Left hindlimb (tissue), 1 donor: ENCODE measurements around the gene SKI.

Source experiments
- DNase-seq: peaks from one replicate; pipeline ENCODE4 v3.0.0-alpha.2; 2018

SKI gene

GRCh38 chr1:2297246-2298011 lies 69.3 kb downstream of the SKI start:
- no peak for DNase-seq

DNA sequence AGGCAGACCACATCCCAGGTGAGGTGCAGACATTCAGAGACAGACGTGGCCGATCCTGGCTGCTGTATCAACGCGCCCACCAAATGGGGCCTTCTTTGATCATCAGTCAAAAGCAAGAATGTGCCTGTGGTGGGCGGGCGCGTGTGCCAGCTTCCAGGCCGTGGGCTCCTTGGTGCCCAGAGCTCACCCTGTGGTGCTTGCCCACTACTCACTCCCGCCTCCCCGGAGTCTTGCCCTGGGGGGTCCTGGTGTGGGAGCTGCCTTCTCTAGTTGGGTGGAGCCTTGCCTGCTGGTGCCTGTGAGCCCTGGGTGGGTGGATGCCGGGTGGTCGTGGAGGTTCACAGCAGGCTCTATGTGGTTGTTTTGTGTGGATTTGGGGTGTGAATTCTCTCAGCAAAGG lies 70.6 kb downstream of the SKI start:
- no peak for DNase-seq

- DNase-seq: no peak
Measured at GRCh38 chr1:2299131-2299627, 71.1 kb downstream of the SKI start.

DNA sequence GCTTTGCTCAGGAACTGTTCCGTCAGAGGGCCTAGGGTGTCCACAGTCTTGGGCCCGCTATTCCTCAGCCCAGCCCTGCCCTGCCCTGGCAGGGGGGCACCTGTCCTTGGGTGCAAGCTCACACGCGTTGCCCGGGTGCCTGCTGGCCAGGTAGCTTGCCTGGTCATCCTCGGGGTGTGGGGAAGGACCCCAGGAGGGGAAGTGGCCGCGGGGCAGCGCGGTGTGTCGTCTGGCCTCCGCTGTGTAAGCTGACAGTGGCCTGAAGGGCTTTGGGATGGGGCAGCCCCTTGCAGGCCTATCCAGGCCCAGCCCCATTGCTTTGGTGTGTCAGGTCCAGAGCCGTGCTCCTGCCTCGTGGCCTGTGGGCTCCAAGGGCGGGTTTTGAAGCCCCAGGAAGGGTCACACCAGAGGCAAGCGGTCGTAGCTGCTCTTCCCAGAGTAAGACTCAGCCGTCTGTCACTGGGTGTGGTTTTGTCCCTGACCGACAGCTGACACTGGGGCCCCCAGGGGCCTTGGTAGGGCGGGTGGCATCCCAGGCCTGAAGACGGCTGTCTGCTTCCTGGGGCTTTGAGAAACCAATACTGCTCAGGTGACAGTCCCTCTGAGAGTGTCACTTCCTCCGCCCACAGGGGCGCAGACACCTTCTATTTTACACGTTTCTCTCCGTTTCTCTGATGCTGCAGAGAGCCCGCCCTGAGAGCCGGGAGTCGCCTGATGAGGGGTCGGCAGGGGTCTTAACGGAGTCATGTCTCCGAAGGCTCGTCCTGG lies 72.1 kb downstream of the SKI start:
- peak; percentile 67 for DNase-seq

DNA sequence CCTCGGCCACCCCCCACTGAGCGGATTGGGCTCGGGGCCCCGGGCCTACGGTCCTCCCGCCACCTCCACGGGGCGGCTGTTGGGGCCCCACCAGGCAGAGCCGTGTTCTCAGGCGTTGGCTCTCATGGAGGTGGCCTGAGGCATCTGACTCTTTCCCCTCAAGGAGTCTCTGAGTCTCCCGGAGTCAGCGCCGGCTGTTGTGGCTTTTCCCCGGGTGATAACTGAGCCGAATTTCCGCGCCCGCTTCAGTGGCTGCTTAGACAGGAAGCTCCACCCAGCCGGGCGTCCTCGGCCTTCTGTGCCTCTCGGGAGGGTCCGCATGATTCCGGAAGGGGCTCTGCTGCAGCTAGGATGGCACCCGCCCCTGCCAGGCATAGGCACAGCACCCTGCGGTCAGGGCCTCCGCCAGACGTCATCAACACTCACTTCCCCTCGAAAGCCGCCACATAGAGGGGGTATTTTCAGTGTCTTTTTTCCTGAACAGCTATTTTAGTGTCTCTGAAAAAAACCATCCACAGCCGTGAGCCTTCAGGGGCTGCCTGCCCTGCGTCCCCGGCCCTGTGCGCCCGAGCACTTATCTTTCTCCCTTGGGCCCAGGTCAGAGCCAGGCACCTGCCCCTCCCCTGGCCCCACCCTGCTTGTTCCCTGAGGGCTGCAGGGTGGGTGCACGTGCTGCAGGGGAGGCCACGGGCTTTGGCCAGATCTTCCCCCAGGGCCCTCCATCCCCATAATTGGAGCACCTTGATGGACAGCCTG lies 72.9 kb downstream of the SKI start:
- DNase-seq: peak; percentile 87

DNA sequence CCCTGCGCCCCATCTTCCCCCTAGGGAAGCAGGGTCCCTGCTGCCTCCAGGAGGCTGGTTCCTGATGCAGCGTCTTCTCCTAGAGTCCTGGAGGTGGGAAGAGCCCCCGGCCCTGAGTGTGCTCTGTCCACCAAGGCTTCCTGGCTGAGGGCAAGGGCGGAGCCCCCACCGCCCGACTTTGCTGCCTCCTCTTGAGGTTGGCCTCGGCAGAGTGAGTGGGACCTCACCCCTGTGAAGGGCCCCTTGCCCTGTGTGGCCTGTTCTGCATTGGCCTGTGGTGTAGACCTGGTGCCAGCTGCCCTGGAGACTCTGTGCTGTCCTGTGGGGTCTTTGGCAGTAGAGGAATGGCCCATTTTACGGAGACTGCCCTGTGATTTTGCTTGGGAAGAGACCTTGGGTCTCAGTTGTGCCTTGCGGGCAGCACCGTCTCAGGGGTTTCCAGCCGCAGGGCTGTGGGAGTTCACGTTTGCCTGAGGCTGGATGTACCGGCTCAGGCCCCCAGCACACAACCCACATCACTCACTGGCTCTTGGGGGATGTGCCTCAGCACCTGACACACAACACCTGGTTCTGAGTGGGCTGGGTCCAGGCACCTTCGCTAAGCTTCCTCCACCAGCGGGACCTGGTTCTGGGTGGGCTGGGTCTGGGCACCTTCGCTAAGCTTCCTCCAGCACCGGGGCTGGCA lies 73.6 kb downstream of the SKI start:
- DNase-seq: no peak

- DNase-seq: no peak
Measured at GRCh38 chr1:2302292-2302925, 74.3 kb downstream of the SKI start.

GRCh38 chr1:2303016-2303775 lies 75.1 kb downstream of the SKI start:
- DNase-seq: no peak

DNA sequence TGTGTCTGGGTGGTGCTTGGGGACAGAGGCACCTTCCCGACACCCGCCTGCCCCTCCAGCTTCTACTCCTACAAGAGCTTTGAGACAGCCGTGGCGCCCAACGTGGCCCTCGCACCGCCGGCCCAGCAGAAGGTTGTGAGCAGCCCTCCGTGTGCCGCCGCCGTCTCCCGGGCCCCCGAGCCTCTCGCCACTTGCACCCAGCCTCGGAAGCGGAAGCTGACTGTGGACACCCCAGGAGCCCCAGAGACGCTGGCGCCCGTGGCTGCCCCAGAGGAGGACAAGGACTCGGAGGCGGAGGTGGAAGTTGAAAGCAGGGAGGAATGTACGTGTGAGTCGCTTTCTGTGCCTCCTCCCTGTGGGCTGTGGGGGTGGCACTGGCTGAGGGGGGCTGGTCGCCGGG lies 75.7 kb downstream of the SKI start:
- DNase-seq: no peak

DNA sequence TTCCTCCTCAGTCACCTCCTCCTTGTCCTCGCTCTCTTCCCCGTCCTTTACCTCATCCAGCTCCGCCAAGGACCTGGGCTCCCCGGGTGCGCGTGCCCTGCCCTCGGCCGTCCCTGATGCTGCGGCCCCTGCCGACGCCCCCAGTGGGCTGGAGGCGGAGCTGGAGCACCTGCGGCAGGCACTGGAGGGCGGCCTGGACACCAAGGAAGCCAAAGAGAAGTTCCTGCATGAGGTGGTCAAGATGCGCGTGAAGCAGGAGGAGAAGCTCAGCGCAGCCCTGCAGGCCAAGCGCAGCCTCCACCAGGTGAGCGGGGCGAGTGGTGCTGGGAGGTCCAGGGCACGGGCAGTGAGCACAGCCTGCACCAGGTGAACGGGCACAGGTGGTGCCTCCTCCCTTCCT lies 76.2 kb downstream of the SKI start:
- no peak for DNase-seq

DNA sequence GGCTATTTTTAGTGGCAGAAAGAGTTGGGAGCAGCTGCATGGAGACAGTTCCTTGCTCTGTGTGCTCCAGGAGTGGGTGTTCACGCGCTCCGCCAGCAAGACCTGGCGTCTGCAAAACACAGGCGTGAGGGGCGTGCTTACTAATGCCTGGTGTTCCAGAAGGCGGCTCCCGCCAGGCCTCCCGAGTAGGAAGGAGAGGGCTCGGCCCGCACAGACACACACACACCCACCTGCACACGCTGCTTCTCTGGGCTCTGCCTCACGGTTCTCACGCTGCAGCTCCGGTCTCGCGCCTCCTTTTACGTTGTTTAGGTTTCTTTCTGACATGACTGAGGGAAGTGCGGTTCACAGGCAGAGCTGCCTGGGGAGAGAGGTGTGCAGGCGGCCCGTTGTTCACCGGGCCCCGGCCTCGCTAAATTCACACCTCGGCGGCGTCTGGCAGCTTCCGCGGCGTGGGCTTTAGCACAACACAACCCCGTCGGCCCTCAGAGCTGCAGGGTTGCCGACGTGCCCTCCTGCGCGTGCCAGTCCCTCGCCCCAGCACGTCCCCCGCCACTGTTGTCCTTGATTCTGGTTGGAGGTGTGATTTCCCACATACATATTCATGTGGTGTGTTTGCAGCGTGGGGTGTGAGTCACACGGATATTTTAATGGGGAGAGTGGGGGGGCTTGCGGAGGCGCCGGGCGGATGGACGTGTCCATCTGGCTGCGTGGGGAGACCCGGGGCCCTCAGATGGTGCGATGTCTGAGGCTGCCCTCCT lies 77.0 kb downstream of the SKI start:
- peak; percentile 83 for DNase-seq

DNA sequence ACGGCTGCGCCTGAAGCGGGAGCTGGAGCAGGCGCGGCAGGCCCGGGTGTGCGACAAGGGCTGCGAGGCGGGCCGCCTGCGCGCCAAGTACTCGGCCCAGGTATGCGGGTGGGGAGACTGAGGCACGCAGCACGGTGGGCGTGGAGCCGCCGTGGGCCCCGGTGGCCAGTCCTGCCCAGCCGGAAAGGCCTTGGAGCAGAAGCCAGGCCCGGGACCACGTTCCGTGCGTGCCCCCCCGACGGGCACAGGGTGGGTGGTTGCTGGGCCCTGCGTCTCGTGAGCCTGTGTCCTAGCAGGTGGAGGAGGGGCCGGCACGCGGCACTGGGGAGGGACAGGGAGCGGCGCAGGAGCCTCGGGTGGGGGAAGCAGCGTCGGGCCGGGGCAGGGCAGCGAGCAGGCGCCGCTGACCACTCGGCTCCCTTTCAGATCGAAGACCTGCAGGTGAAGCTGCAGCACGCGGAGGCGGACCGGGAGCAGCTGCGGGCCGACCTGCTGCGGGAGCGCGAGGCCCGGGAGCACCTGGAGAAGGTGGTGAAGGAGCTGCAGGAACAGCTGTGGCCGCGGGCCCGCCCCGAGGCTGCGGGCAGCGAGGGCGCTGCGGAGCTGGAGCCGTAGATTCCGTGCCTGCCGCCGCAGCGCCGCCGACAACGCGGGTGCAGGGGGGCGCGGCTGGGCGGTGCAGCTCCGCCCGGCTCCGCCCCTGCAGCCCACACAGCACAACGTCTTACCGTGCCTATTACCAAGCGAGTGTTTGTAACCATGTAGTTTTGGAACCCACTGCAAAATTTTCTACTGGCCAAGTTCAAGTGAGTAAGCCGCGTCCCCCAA lies 78.2 kb downstream of the SKI start:
- no peak for DNase-seq

- no peak for DNase-seq
Measured at GRCh38 chr1:2307064-2307605, 79.0 kb downstream of the SKI start.

GRCh38 chr1:2307972-2308371 lies 79.9 kb downstream of the SKI start:
- DNase-seq: no peak

GRCh38 chr1:2308844-2309243 lies 80.7 kb downstream of the SKI start:
- no peak for DNase-seq

DNA sequence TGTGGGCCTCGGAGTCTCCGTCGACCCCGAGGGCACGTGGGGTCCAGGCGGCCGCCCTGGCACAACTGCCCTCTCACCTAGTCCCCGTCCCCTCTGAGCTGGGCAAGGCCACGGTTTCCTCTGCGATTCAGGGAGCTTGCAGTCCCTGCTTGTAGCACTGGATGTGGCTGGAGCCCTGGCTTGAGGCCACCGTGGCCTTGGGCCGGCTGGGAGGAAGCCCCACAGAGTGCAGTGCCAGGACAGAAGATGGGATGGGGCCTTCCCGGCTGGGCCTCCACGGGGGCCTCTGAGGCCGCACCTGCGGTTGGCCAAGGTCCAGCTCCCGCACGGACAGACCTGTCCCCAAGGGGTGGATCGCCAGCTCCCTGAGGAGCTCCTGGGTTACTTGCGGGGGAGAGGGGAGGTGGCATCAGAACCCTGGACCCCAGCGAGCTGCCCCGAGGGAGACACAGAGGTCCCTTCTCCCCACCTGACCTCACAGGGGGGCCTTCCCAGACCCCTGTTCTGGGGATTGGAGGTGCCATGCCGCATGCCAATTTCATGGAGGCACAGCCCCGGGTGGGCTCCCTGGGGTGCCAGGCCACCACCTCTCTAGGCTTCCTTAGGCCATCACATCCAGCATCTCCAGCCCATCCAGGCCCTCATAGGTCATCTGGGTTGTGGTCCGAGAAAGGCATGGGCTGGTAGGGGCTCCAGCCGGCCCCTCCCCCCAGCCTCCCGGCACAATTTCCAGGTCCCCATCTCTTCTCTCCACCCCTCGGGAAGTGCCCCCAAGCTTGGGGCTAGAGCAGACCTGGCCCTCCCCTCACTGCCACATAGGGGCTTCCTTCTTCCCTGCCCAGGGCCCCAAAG lies 82.4 kb downstream of the SKI start:
- DNase-seq: no peak

- peak; percentile 82 for DNase-seq
Measured at GRCh38 chr1:2311184-2312032, 83.3 kb downstream of the SKI start.

DNA sequence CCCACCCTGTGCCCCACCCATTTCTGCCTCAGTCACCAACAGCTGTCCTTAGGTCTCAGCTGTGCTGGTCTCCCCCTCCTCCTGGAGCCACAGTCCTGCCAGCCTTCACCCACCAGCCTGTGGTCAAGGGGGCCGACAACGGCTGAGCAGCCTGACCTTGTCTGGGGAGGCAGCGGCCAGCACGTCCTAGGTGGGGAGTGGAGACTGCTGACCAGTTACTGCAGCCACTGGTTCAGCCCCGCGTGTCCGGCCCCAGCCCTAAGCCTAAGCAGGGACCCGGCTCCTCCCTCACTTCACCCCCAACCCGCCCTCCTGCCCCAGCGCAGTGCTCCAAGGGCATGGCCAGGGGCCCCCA lies 84.0 kb downstream of the SKI start:
- no peak for DNase-seq
